A673 (cell line): ENCODE data around the gene ABHD15.

Source experiments
- EZH2 ChIP-seq: fragments of 200-600 bp; sonication (generic); IDR thresholded peaks from 2 replicates; pipeline ENCODE4 v1.6.1; 2017; ENCODE audit warnings: borderline replicate concordance, low read depth, mild to moderate bottlenecking, mixed read lengths, antibody characterized with exemption, low read length; ENCODE audit not compliant: poor library complexity, severe bottlenecking
- TF ChIP-seq, protein P1 (sequence below): fragments of 300-800, 200-600 bp; sonication (generic); conservative IDR thresholded peaks from 2 replicates; pipeline ENCODE4 v1.5.1; 2017; ENCODE audit warnings: low read depth, mild to moderate bottlenecking, antibody characterized with exemption, low read length, moderate library complexity, mixed read lengths

DNA sequence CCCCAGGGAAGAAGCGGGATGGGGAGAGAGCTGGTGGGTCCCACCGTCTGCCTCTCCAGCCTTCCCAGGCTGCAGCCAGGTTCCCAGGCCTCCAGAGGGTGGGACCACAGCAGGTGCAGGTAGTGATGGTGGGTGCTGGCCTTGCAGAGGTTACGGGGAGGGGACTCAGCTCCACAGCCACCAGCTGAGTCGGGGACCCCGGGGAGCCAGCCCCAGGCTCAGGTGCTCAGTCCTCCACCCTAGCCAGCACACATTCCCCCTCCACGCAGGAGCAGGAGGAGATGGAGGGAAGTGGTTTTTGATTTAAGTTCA, 6.7 kb upstream of the ABHD15 start:
- TF ChIP-seq, protein P1, sequence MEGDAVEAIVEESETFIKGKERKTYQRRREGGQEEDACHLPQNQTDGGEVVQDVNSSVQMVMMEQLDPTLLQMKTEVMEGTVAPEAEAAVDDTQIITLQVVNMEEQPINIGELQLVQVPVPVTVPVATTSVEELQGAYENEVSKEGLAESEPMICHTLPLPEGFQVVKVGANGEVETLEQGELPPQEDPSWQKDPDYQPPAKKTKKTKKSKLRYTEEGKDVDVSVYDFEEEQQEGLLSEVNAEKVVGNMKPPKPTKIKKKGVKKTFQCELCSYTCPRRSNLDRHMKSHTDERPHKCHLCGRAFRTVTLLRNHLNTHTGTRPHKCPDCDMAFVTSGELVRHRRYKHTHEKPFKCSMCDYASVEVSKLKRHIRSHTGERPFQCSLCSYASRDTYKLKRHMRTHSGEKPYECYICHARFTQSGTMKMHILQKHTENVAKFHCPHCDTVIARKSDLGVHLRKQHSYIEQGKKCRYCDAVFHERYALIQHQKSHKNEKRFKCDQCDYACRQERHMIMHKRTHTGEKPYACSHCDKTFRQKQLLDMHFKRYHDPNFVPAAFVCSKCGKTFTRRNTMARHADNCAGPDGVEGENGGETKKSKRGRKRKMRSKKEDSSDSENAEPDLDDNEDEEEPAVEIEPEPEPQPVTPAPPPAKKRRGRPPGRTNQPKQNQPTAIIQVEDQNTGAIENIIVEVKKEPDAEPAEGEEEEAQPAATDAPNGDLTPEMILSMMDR = no peak
- TF ChIP-seq EZH2 = no peak
